NCI-H2227 (cell line): ENCODE data around the gene TMEM167A.

Source experiments
- DNase-seq: peaks from one replicate; lab custom pipeline; 2025; ENCODE audit not compliant: unreplicated experiment; lab: John Stamatoyannopoulos, UW

TMEM167A gene

GRCh38 chr5:83035373-83036100 is 41.7 kb downstream of the TMEM167A start:
- peak; percentile 44 for DNase-seq

DNA sequence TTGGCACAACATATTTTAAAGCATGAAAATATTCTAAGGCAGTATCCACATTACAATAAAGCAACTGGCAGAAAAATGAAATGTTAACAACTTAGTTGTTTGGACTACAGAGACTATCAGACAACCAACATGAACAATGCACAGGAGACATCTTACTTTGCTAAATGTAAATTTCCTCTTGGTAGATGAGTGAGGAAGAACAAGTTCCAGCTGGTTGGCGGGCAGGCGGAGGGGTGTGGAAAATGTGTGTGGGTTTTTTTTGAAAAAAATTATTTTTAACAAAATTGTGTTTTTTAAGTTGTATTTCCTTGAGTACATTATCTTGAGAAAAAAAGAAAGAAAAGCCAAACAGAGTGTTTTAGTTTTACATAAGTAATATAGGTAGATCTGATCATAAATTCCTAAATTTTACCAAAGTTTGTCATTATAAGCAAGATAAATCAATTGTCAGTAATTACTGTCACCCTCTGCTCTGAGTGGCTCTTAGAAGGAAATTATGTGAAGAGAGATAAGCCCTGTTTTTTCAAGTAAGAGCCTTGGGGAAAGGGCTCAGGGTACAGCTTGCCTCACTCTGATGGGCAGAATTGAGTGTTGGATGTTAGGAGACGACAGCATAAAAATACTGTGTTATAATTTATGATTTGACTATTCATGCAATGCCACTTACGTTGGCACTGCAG is 42.5 kb downstream of the TMEM167A start:
- DNase-seq: peak; percentile 23

DNA sequence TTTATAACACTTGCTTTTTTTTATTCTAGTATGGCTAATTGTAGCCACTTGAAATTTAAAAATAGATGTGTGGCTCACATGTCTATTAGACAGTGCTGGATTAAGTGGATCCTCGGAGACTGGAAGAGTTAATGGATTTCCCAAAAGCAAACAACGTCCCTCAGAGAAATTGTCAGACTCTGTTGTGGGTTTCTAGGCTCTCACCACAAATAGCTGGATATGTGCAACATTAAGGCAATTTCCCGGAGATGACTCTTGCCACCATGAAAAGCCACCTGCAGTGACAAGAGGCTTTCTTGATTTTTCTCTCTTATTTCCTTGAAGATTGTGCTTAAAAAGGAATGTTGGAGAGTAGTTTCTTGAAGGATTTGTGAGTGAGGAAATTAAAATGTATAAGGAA is 43.2 kb downstream of the TMEM167A start:
- peak; percentile 71 for DNase-seq

DNA sequence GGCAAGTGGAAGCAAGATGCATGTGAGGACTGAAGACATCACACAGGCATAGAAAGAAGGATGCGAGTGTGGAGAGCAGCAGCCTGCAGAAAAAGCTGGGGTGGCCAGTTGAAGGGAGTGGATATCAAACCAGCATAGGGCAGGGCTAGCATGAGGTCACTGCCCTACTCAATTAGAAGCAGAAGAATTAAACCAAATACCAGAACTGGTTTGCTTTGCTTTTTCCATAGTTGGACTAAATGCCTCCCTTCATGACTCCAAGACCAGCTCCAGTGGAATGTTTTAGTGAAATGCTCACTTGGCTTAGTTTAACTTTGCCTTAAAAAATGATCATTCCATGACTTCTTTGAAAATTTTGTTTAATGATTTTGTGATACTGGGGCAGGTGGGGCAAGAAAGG is 45.8 kb downstream of the TMEM167A start:
- DNase-seq: no peak

- DNase-seq: no peak
Observed at GRCh38 chr5:83029912-83030311, 47.3 kb downstream of the TMEM167A start.

DNA sequence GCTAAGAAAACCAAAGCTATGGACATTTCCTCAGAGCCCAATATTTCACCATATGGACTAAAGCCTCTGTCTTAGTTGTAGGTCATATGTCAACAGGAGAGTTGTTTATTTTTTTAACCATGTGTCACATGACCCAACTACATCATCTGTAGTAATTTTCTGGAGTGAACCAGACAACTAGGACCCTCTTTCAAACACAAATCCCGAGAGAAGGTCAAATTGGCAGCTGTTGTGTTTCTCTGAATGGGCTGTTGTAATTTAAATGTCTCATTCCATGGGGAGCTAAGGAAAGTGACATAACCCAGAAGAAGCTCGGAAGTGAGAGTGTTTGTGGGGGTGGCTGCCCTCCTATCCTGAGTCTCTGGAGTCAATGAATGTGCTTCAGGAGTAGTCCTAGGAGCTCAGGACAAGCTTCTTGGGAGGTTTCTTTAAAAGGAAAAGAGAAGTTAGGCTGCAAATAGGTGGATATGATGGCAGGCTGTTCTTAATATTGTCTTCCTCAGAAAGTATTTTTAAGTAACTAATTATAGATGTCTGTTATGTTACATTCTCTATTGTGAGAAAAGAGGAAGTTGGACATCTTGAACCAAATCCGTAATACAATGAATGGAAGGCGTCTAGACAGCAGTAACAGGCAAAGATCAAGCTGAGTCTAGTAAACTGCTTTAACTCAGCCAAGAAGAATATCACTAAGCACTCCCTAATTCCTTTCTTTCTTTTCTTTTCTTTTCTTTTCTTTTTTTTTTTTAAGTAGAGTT is 50.1 kb downstream of the TMEM167A start:
- DNase-seq: peak; percentile 5

DNA sequence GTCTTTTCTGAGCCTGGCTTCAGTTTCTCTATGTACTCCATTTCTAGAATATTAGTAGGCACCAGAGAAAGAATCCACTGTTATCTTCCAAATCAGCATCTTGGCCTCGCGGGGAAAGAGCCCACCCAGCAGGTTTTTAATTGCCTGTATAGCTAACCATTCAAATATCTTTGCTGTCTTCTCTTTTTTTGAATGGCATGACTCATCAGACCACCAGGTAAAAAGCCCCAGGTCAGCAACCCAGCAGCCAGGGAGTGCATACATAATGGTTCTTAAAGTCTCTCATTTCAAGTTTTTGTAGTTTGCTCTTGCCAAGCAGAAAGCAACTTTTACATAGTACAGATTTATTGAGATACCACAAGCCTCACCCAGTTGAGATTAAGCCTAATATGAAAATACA is 50.7 kb downstream of the TMEM167A start:
- no peak for DNase-seq

DNA sequence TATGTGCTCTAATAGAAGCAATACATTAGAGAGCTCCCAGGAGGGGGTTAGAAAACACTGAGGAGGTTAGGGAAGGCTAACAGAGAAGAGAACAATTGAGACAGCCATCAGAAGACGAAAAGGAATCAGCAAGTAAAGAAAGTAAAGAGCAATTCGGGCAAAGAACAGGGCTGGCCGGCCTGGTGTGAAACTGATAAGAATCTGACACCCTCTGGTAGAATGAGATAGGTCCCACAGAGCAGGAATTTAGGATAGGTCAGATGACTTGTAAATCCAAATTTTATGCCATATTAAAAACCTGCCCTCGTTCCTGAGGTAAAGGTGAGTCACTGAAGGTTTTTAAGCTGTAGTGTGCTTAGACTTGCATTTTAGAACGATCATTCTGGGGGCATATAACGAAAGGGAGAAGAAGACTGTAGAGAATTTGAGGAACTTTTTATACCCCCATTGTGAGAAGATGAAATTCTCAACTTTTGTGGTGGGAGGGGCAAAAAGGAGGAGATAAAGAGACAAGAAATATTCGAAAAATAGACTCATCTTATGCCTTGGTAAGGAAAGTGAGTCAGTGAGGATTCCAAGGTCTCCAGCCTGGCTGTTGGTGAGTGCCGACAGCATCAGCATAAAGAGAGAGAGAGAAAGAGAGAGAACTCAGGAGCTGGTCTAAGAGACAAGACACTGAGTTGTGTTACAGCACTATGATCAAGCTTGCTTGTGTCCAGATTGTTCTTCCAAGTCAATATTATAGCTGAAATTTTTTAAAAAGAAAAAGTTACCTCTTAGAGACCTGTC is 51.3 kb downstream of the TMEM167A start:
- DNase-seq: no peak

DNA sequence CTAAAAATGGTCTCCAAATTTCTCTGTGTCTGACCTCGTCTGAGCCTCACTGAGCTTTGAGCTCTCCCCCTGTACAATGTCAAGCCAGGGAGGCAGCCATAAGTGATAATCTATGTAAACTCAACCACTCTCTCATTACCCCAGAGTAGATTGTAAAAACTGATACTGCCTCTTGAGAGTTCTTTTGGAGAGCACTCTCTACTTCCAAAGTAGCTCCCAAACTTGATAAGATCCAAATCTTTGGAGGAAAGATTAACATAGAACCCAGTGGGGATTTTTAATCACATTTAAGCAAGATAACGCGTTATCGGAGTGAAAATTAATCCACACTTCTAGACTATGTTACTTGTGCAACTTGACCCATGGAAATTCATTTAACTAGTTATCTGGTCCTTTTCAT is 54.9 kb downstream of the TMEM167A start:
- no peak for DNase-seq

DNA sequence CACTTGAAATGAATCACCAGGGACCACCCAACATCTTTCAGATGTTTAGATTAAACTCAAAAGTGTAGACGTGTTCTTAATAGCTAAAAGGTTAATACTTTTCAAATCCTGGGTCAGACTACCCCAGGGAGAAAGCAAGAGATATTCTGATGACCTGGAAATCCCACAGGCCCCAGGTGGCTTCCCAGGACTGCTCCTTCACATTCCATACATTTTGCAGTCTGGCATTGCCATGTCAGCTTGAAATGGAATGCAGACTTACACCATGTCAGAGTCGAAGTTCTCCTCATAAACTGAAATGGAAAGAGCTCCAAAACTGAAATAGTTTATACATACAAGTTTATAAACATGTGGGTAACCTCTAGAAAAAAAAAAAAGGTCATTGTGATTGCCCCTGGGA is 61.5 kb downstream of the TMEM167A start:
- no peak for DNase-seq

- DNase-seq: no peak
Observed at GRCh38 chr5:83011985-83012384, 65.2 kb downstream of the TMEM167A start.

- no peak for DNase-seq
Observed at GRCh38 chr5:83009408-83009807, 67.8 kb downstream of the TMEM167A start.

DNA sequence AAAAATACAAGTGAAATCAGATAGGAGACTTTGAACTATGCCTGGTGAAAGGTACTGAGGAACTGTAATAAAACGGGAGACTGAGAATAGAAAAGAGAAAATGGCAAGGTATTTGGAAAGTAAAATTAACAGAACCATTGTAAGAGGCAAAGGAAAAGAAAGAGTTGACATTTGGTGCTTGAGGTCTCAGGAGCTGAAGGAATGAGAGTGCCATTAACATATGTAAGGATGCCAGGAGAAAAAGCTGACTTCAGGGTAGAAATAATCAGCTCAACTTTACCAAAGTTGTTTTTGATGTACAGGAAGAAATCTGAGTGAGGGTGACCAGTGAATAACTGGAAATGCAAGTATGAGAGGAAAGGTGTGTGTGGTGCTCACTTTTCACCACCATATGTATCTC is 69.4 kb downstream of the TMEM167A start:
- DNase-seq: no peak

DNA sequence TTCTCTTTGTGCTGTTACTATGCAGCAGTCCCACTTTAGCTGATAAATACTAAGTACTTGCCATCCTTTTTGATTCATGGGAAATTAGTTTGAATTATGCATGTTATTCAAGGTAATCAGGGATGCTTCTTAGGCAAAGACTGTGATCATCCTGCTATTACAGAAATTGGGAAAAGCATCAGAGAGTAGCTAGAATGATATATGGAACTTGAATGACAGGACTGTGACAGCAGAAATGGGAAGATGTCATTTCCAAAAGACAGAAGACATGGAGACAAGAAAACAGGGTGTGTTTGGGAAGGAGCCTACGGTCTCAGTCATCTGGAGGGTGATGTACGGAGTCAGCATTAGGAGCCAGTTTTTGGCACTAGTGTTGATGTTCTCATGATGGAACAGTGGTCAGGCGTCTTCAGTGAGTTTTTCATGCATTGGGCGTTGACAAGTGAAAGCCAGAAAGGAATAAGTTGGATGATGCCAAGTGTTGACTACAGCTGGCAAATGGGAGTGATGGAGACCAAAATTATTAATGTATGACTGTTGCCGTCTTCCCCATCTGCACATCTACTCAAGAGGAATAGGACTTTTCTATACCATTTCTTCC is 70.4 kb downstream of the TMEM167A start:
- DNase-seq: no peak

- no peak for DNase-seq
Observed at GRCh38 chr5:83003791-83004190, 73.4 kb downstream of the TMEM167A start.
